GM15510 (cell line): ENCODE measurements around the gene PLD4.

Source experiments
- POLR2A ChIP-seq: IDR thresholded peaks from 3 replicates; pipeline ENCODE4 v1.6.1; 2011; ENCODE audit warnings: borderline replicate concordance; ENCODE audit not compliant: insufficient read length; ENCODE audit errors: extremely low read depth

PLD4 gene

GRCh38 chr14:104966261-104966865 is 41.7 kb downstream of the PLD4 start:
- no peak for TF ChIP-seq POLR2A

DNA sequence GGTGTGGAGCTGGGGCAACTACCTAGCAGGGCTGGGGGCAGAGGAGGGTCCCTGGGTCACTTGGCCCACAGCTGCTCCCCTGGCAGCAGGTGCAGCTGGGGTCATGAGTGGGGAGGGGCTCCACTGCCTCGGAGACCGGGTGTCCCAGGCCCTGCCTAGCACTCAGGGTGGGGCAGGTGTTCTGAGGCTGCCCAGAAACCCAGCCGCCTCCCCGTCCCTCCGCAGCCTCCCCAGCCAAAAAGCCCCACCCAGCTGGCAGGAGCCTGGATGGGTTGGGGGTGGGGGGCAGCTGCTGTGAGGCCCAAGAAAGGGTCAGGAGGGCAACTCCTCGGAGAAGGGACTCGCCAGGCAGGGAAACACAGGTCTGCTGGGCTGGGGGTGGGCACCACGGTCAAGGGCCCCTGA is 42.3 kb downstream of the PLD4 start:
- no peak for TF ChIP-seq POLR2A

DNA sequence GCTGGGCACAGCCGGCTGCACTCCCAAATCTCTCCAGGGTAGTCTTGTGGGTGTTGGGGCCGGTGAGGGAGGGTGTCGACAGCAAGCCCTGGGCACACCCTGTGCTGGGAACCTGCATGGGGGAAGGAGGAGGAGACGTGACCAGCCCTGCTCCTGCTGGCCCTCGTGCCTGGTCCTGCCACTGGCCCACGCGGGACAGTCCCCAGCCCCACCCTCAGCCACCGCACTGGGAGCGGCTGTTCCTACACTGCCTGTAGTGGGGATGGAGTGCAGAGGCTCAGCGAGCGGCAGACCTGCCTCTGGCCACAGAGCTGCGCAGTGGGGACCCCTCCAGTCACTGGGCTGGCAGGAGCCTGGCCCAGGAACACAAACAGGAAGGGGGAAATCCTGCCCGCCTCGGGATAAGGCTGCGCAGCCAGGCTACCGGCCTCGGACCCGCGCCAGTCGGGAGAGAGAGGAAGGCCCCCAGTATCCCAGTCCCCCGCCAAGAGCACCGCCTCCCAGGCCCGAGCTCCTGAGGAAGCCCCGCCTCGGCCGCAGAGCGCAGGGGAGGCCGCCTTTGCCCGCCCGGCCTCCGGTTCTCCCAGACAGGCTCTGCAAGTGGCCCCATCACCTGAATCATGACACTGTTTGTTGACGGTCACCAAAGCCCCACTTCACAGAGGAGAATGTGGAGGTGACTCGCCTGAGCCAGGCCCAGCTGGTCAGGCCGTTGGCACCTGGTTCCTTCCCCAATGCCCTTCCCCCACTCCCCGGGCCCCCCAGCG is 42.9 kb downstream of the PLD4 start:
- TF ChIP-seq POLR2A = no peak

DNA sequence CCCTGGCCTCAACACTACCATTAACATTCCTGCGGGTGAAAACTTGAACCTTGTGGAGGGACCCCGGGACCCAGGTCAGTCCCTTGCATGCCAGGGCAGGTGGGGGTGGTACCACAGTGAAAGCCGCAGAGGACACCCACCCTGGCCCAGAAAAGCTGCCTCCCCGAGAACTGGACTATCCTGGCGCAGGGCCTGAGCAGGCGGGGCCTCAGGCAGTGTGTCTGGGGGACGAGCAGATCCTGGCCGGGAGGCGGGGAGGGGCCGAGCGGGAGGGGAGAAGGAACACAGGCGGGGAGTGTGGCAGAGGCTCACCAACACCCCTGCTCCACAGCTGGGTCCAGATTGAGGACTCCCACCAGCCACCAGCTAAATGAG is 43.5 kb downstream of the PLD4 start:
- no peak for TF ChIP-seq POLR2A

DNA sequence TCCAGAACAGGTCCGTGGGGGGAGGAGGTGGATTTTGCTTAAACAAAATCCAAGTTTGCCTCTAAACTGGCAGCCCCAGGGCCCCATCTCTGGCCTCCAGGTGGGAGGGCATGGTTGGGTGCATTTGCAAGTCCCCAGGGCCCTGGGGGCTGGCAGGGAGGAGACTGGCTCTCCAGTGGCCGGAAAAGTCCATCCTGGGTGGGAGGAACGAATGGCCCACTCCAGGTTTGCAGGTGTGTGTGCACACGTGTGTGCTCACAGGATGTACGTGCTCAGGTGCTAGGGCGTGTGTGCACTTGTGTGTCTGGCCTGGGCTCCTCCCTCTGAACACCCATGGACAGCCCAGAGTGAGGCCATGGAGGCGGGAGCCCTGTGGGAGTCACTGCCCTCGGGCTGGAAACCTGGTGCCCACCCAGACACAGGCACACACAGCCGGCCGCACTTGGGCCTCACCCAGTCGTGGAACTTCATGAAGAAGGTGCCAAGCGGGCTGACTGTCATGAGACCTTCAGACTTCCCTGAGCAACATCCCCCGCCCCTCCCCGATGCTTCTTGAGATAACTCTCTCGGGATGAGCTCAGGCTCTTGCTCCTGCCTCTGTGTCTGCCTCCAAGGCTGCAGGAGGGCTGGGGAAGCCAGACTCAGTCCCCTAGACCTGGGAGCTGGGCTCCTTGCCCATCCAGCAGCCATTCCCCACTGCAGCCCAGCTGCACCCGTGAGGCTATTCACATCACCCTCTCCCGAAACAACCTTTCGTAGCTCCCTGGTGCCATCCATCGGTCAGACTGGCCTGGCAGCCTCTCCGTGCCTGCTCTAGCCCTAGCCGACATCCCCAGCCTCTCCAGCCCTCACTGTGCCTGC is 44.1 kb downstream of the PLD4 start:
- no peak for TF ChIP-seq POLR2A

GRCh38 chr14:104969741-104970230 is 45.1 kb downstream of the PLD4 start:
- no peak for TF ChIP-seq POLR2A

- no peak for TF ChIP-seq POLR2A
These were observed 45.8 kb downstream of the PLD4 start for GRCh38 chr14:104970231-104971068.

GRCh38 chr14:104971447-104972240 is 47.0 kb downstream of the PLD4 start:
- no peak for TF ChIP-seq POLR2A

DNA sequence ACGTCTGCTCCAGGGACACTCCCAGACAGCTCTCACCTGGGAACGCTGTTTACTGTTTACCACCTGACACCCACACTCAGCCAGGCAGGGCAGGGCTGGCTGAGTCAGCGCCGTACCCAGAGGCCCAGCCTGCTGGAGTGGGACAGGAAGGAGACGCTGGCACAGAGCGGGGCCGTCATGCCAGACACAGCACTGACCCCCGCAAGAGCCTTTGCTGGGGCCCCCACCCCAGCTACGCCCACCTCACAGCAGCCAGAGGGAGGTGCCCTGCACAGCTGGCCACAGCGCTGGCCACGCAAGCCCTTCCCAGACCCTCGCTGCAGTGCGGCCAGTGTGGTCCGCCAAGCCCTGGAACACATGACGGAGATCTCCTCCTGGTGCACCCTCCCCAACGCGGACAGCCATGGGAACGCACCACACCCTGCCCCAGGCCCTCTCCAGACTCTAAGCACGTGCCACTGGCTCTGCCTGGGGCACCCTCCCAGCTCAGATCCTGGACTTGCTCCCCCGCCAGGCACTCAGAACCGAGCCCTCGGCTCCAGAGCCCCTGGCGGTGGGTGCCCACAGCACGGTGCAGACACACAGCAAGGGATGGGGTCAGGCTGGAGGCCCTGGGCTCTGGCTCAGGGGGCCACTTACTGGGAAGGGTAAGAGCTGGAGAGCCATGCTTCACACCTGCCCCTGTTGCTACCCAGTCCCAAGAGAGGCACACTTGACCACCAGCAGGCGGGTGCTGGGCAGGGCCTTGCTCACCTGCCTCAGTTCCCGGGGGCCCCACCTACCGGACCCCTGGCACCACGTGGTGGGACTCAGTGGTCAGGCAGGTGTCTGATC is 47.8 kb downstream of the PLD4 start:
- no peak for TF ChIP-seq POLR2A

DNA sequence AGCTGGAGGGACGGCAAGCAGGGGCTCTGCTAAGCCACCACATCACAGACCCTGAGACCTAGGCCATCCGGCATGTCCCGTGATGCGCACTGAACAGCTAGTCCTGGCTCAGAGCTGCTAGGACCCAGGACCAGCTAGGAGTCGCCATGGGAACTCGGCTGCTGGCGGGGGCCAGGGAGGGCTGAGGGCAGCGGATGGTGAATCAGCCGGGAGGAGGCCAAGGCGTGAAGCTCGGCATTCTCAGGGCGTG is 48.4 kb downstream of the PLD4 start:
- no peak for TF ChIP-seq POLR2A

DNA sequence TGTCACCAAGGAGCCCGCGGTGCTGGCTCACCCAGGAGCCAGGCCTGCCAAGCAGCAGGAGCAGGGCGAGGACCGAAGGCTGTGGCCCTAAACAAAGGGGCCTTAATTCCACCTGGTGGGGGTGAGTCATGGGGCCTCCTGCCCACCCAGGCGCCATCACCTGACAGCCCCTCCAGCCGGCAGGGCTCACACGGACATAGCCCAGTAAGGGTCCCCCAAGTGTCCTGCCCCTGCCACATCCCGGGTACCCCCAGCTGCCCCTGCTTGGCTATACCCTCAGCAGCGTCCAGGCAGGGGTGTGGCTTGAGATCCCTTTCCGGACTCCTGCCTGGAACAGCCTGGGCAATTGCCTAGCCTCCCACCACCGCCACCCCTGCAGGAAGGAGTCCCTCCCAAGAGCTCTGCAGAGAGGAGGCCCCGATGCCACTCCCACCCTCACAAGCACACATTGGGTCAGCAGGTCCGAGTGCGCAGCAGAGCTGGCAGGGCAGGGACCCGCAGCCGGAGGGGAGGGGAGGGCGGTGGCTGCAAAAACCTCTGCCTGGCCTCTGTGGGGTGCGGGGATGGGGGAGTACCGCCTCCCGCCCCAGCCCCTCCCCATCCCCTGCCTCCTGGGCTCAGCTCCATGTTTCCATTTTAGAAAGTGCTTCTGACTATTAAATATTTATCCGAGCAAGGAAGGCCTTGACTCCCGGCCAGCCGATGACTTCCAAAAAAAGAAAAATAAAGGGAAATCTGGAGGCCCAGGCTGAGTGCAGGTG is 48.9 kb downstream of the PLD4 start:
- no peak for TF ChIP-seq POLR2A

GRCh38 chr14:104974146-104974541 is 49.5 kb downstream of the PLD4 start:
- no peak for TF ChIP-seq POLR2A
